HG03521 (cell line): ENCODE results near the gene WBP1L.
"Not testable (repeated sequence)": the region's sequence is repeated elsewhere in the genome, so short reads cannot be mapped to it uniquely, and the experiment has no call there.

Experiments used
- ATAC-seq: cut with Tn5 transposase; IDR thresholded peaks from one replicate; pipeline ENCODE4 v1.9.1; 2021; ENCODE audit warnings: mild to moderate bottlenecking, moderate library complexity; ENCODE audit not compliant: unreplicated experiment

The WBP1L gene

GRCh38 chr10:102721954-102722353 lies 21.8 kb upstream of the WBP1L start:
- no peak for ATAC-seq

GRCh38 chr10:102723989-102724388 lies 19.8 kb upstream of the WBP1L start:
- no peak for ATAC-seq

- ATAC-seq: no peak
These were observed 17.5 kb upstream of the WBP1L start for GRCh38 chr10:102726274-102726673.

- no peak for ATAC-seq
These were observed 16.5 kb upstream of the WBP1L start for GRCh38 chr10:102727037-102727818.

GRCh38 chr10:102729029-102730026 lies 14.4 kb upstream of the WBP1L start:
- no peak for ATAC-seq

- no peak for ATAC-seq
These were observed 12.4 kb upstream of the WBP1L start for GRCh38 chr10:102731222-102731800.

- no peak for ATAC-seq
These were observed 11.1 kb upstream of the WBP1L start for GRCh38 chr10:102732661-102733060.

GRCh38 chr10:102735065-102735562 lies 8.6 kb upstream of the WBP1L start:
- ATAC-seq: no peak

GRCh38 chr10:102738692-102739121 lies 5.0 kb upstream of the WBP1L start:
- no peak for ATAC-seq

- ATAC-seq: no peak
These were observed 3.5 kb upstream of the WBP1L start for GRCh38 chr10:102740229-102740628.

- ATAC-seq: no peak
These were observed 2.0 kb upstream of the WBP1L start for GRCh38 chr10:102741726-102742237.

GRCh38 chr10:102742313-102742712 lies 1.4 kb upstream of the WBP1L start:
- ATAC-seq: not testable (repeated sequence)

- ATAC-seq: no peak
These were observed 615 bp upstream of the WBP1L start for GRCh38 chr10:102743078-102743587.

- ATAC-seq: peak; percentile 2
These were observed 765 bp downstream of the WBP1L start for GRCh38 chr10:102744374-102745051.

- ATAC-seq: no peak
These were observed 1.4 kb downstream of the WBP1L start for GRCh38 chr10:102745157-102745556.

- ATAC-seq: no peak
These were observed 8.7 kb downstream of the WBP1L start for GRCh38 chr10:102752266-102752930.

GRCh38 chr10:102752934-102753664 lies 9.4 kb downstream of the WBP1L start:
- no peak for ATAC-seq

GRCh38 chr10:102753718-102754117 lies 10.0 kb downstream of the WBP1L start:
- no peak for ATAC-seq

GRCh38 chr10:102757323-102757722 lies 13.6 kb downstream of the WBP1L start:
- ATAC-seq: no peak
